ENCODE results near the gene ALOX5. TPM values are rescaled to one million over a fixed set of nuclear protein-coding genes. Genes with fewer than 3 reads are reported as not detected.
A peak's percentile ranks its signal among the peaks of the same experiment; 100 is the strongest.
"Not testable (repeated sequence)": the region's sequence is repeated elsewhere in the genome, so short reads cannot be mapped to it uniquely, and the experiment has no call there.

Gene ALOX5
- total RNA-seq, 2 experiments from 2014 or later = 0.21 to 0.26 TPM

GRCh38 chr10:45470098-45471012 lies 96.3 kb downstream of the ALOX5 start:
- H3K27me3 Mint-ChIP-seq = no peaks in the 10 kb centered on the region
- H3K36me3 Mint-ChIP-seq (ENCODE audit: low read depth) = no peaks in the 10 kb centered on the region
- intact Hi-C loops (cut with DNase I, micrococcal nuclease) = loop anchor here (1.0 to 5.0 kb wide), 3 partner anchors 112 to 202 kb away; partner anchors contain the start of gene ZFAND4 (in 1 of the 2)
- DNase-seq = peak; percentile 69
- peaks cover 16% of the 10 kb centered on the region for H3K4me1 Mint-ChIP-seq
- CTCF ChIA-PET = interaction anchor here (0.6 kb wide), 1 partner anchor 669 kb away, joined by 4 read pairs; no protein-coding TSS in a partner anchor
- peak overlapping the region; percentile 90 for H3K27ac Mint-ChIP-seq
- no peak overlapping the region for H3K4me3 Mint-ChIP-seq
- peak; percentile 86 for ATAC-seq
- H3K9me3 Mint-ChIP-seq (ENCODE audit: low read depth) = no peaks in the 10 kb centered on the region
- POLR2A ChIA-PET = interaction anchor here (0.6 kb wide), 1 partner anchor 207 kb away, joined by 3 read pairs; no protein-coding TSS in a partner anchor

- no peak for DNase-seq
- ChIA-PET CTCF (no interaction called here), POLR2A (no interaction called here)
- Mint-ChIP-seq H3K9me3 (ENCODE audit: low read depth) (peaks cover 3% of the 10 kb centered on the region), H3K36me3 (ENCODE audit: low read depth) (no peaks in the 10 kb centered on the region), H3K4me1 (peaks cover 16% of the 10 kb centered on the region), H3K27me3 (no peaks in the 10 kb centered on the region), H3K27ac (no peak overlapping the region), H3K4me3 (no peak overlapping the region)
- no peak for ATAC-seq
- intact Hi-C loops (cut with DNase I, micrococcal nuclease) = loop anchor here in 1 of 2 experiments (2.0 to 5.0 kb wide), 2 partner anchors 111 to 122 kb away; no protein-coding TSS in a partner anchor
These were observed 97.0 kb downstream of the ALOX5 start for GRCh38 chr10:45471059-45471458.

GRCh38 chr10:45471531-45472310 lies 97.7 kb downstream of the ALOX5 start:
- Mint-ChIP-seq H3K36me3 (ENCODE audit: low read depth) (peaks cover 2% of the 10 kb centered on the region), H3K4me1 (peaks cover 16% of the 10 kb centered on the region), H3K27ac (no peak overlapping the region), H3K9me3 (ENCODE audit: low read depth) (peaks cover 6% of the 10 kb centered on the region), H3K4me3 (no peak overlapping the region), H3K27me3 (no peaks in the 10 kb centered on the region)
- intact Hi-C loops (cut with DNase I, micrococcal nuclease) = loop anchor here in 1 of 2 experiments (2.0 to 5.0 kb wide), 2 partner anchors 111 to 121 kb away; no protein-coding TSS in a partner anchor
- CTCF ChIA-PET = interaction anchor here (0.9 kb wide), 1 partner anchor 200 kb away, joined by 3 read pairs; the partner anchor contains the start of gene ZFAND4
- POLR2A ChIA-PET = no interaction called here
- no peak for ATAC-seq
- DNase-seq = no peak

DNA sequence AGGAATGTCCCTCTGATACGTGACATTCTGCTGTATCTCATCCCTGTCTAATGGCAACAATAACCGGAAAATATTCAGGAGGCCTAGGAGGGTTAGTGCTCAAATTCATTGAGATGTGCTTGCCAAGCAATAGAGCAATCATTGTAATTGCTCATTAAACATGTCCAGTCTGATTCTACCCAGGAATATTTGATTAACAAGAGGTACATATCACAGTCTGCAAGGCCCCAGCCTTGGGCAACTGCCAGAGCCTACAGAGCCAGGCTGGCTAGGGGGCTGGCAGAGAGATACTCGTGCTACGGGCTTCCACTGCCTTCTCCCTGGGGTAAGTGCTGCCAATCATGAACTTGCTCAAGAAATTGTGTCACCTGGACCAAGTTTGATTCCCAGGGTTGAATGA lies 99.1 kb downstream of the ALOX5 start:
- ATAC-seq = no peak
- POLR2A ChIA-PET = no interaction called here
- CTCF ChIA-PET = no interaction called here
- H3K27ac Mint-ChIP-seq = no peak overlapping the region
- H3K4me1 Mint-ChIP-seq = peaks cover 16% of the 10 kb centered on the region
- intact Hi-C loops (cut with DNase I, micrococcal nuclease) = loop anchor here in 1 of 2 experiments (5.0 kb wide), 1 partner anchor 109 kb away; no protein-coding TSS in a partner anchor
- no peak overlapping the region for H3K4me3 Mint-ChIP-seq
- H3K27me3 Mint-ChIP-seq = no peaks in the 10 kb centered on the region
- H3K9me3 Mint-ChIP-seq (ENCODE audit: low read depth) = peaks cover 15% of the 10 kb centered on the region
- peaks cover 7% of the 10 kb centered on the region for H3K36me3 Mint-ChIP-seq (ENCODE audit: low read depth)
- no peak for DNase-seq

DNA sequence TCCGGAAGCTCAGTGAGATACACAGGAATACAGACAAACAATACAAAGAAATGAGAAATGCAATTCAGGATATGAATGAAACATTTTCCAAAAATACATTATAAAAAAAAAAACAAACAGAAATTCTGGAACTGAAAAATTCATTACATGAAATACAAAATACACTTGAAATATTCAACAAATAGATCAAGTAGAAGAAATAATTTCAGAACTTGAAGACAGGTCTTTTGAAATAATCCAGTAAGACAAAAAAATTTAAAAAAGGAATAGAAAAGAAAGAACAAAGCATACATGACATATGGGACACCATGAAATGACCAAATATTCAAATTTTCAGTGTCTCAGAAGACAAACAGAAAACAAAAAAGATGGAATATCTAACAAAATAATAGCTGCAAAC lies 102.5 kb downstream of the ALOX5 start:
- no peak overlapping the region for H3K4me3 Mint-ChIP-seq
- intact Hi-C loops (cut with DNase I, micrococcal nuclease) = no loop called here

DNA sequence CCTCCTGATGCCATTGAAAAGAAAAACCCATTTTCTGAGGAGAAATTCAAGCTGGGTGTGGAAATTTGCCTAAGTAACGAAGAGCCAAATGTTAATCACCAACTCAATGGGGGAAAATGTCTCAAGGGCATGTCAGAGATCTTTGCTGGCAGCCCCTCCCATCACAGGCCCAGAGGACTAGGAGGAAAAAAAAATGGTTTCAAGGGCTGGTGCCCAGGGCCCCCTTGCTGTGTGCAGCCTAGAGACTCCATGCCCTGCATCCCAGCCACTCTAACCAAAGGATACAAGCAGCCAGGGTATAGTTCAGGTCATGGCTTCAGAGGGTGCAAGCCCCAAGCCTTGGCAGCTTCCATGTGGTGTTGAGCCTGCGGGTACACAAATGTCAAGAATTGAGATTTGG lies 106.3 kb downstream of the ALOX5 start:
- ATAC-seq = no peak
- H3K36me3 Mint-ChIP-seq (ENCODE audit: low read depth) = peaks cover 42% of the 10 kb centered on the region
- intact Hi-C loops (cut with DNase I, micrococcal nuclease) = no loop called here

More for the DNA sequence above, 102.5 kb downstream of the ALOX5 start:
- ChIA-PET CTCF (interaction anchor here (1.4 kb wide), 1 partner anchor 12 kb away, joined by 4 read pairs; no protein-coding TSS in a partner anchor), POLR2A (no interaction called here)
- Mint-ChIP-seq H3K27ac (no peak overlapping the region), H3K9me3 (ENCODE audit: low read depth) (peaks cover 32% of the 10 kb centered on the region), H3K4me1 (no peaks in the 10 kb centered on the region), H3K27me3 (no peaks in the 10 kb centered on the region), H3K36me3 (ENCODE audit: low read depth) (peaks cover 22% of the 10 kb centered on the region)
- no peak for DNase-seq
- no peak for ATAC-seq

GRCh38 chr10:45481100-45481499 lies 107.1 kb downstream of the ALOX5 start:
- ATAC-seq; POLR2A ChIA-PET; intact Hi-C loops (cut with DNase I, micrococcal nuclease): not testable (repeated sequence)

More for the DNA sequence above, 106.3 kb downstream of the ALOX5 start:
- H3K4me3 Mint-ChIP-seq = no peak overlapping the region
- no peaks in the 10 kb centered on the region for H3K4me1 Mint-ChIP-seq
- peaks cover 37% of the 10 kb centered on the region for H3K9me3 Mint-ChIP-seq (ENCODE audit: low read depth)
- H3K27me3 Mint-ChIP-seq = no peaks in the 10 kb centered on the region
- H3K27ac Mint-ChIP-seq = no peak overlapping the region
- ChIA-PET POLR2A (no interaction called here), CTCF (no interaction called here)
- no peak for DNase-seq

GRCh38 chr10:45483002-45483401 lies 109.0 kb downstream of the ALOX5 start:
- Mint-ChIP-seq H3K27ac (no peak overlapping the region), H3K36me3 (ENCODE audit: low read depth) (peaks cover 37% of the 10 kb centered on the region), H3K4me3 (no peak overlapping the region), H3K4me1 (no peaks in the 10 kb centered on the region), H3K9me3 (ENCODE audit: low read depth) (peaks cover 23% of the 10 kb centered on the region), H3K27me3 (no peaks in the 10 kb centered on the region)
- ChIA-PET CTCF (no interaction called here), POLR2A (interaction anchor here (0.6 kb wide), 1 partner anchor 370 kb away, joined by 3 read pairs; no protein-coding TSS in a partner anchor)
- DNase-seq (no peak), ATAC-seq (no peak)
- intact Hi-C loops (cut with DNase I, micrococcal nuclease) = no loop called here

More at GRCh38 chr10:45481100-45481499, 107.1 kb downstream of the ALOX5 start:
- H3K4me1 Mint-ChIP-seq, DNase-seq, H3K27ac Mint-ChIP-seq, H3K4me3 Mint-ChIP-seq, CTCF ChIA-PET, H3K27me3 Mint-ChIP-seq: not testable (repeated sequence)
- peaks cover 34% of the 10 kb centered on the region for H3K9me3 Mint-ChIP-seq (ENCODE audit: low read depth)
- H3K36me3 Mint-ChIP-seq (ENCODE audit: low read depth) = peaks cover 42% of the 10 kb centered on the region

DNA sequence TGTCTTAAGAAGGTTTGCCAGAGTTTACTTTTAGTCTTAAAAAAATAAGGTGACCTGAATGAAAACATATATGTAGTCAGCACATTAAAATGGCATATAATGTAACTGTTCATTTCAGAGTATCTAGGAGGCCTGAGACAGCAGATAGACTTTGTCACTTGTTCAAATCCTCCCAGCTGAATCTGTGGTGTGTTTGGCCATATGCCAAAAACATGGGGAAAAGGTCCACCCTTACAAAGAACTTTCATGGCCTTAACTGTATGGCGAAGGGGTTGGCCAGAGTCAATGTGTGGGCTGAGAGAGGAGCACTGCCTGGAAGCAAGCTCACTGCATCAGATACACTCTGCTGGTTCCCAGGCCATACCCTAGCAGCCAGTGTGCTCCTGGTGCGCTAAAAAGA lies 113.7 kb downstream of the ALOX5 start:
- H3K27ac Mint-ChIP-seq = no peak overlapping the region
- no peaks in the 10 kb centered on the region for H3K27me3 Mint-ChIP-seq
- H3K4me3 Mint-ChIP-seq = no peak overlapping the region
- CTCF ChIA-PET = no interaction called here
- DNase-seq (no peak), ATAC-seq (no peak)
- no peaks in the 10 kb centered on the region for H3K4me1 Mint-ChIP-seq
- H3K9me3 Mint-ChIP-seq (ENCODE audit: low read depth) = no peaks in the 10 kb centered on the region
- H3K36me3 Mint-ChIP-seq (ENCODE audit: low read depth) = peaks cover 26% of the 10 kb centered on the region
- POLR2A ChIA-PET = no interaction called here
- intact Hi-C loops (cut with DNase I, micrococcal nuclease) = no loop called here

DNA sequence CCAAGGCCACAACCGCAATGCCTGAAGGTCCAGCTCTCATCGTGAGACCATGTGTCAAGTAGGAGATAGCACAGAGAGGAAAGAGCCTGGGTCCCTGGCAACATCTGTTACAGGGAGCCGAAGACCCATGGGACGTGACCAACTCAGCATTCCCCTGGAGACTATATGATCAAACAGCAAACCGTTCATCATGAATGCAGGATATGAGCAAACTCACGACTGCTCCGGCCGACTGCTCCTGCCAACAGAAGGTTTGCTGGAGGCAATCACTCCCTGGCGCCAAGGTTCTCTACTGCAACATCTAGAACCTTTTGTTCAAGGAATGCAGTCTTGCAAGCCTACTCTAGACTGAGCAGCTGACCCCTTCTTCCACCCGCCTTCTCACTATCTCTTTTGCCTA lies 114.3 kb downstream of the ALOX5 start:
- H3K9me3 Mint-ChIP-seq (ENCODE audit: low read depth) = no peaks in the 10 kb centered on the region
- no peak overlapping the region for H3K4me3 Mint-ChIP-seq
- ChIA-PET CTCF (no interaction called here), POLR2A (no interaction called here)
- ATAC-seq (no peak), DNase-seq (no peak)
- H3K27me3 Mint-ChIP-seq = no peaks in the 10 kb centered on the region
- intact Hi-C loops (cut with DNase I, micrococcal nuclease) = no loop called here
- H3K36me3 Mint-ChIP-seq (ENCODE audit: low read depth) = peaks cover 23% of the 10 kb centered on the region
- no peak overlapping the region for H3K27ac Mint-ChIP-seq
- no peaks in the 10 kb centered on the region for H3K4me1 Mint-ChIP-seq

- Mint-ChIP-seq H3K27me3 (no peaks in the 10 kb centered on the region), H3K27ac (no peak overlapping the region), H3K4me3 (no peak overlapping the region), H3K9me3 (ENCODE audit: low read depth) (peaks cover under 1% of the 10 kb centered on the region), H3K36me3 (ENCODE audit: low read depth) (peaks cover 18% of the 10 kb centered on the region), H3K4me1 (no peaks in the 10 kb centered on the region)
- ATAC-seq = no peak
- ChIA-PET POLR2A (no interaction called here), CTCF (no interaction called here)
- intact Hi-C loops (cut with DNase I, micrococcal nuclease) = no loop called here
- DNase-seq = no peak
These were observed 116.3 kb downstream of the ALOX5 start for GRCh38 chr10:45490277-45490676.
